Left kidney (tissue), 2 donors: ENCODE results near the gene KRTAP5-6. TPM values are rescaled to one million over a fixed set of nuclear protein-coding genes. Genes with fewer than 3 reads are reported as not detected.

Source experiments
- DNase-seq: peaks from one replicate; pipeline ENCODE4 v3.0.0-alpha.2; 2013
- polyA plus RNA-seq: library from polyadenylated mRNA; unstranded; fragments of 120-200 nt; gene quantifications from one replicate; pipeline ENCODE4 v1.2.1, GENCODE V29; 2013; ENCODE audit not compliant: insufficient read length

Gene KRTAP5-6
- polyA plus RNA-seq, 1 donor: not detected

- DNase-seq: no peak
These were observed 37.0 kb downstream of the KRTAP5-6 start for GRCh38 chr11:1733716-1734640.

GRCh38 chr11:1734641-1735081 is 37.7 kb downstream of the KRTAP5-6 start:
- DNase-seq: no peak

GRCh38 chr11:1735271-1735670 is 38.3 kb downstream of the KRTAP5-6 start:
- no peak for DNase-seq

- no peak for DNase-seq
These were observed 39.5 kb downstream of the KRTAP5-6 start for GRCh38 chr11:1736447-1736992.

GRCh38 chr11:1737080-1737757 is 40.2 kb downstream of the KRTAP5-6 start:
- DNase-seq: no peak

GRCh38 chr11:1738380-1738779 is 41.4 kb downstream of the KRTAP5-6 start:
- no peak for DNase-seq

GRCh38 chr11:1739576-1739975 is 42.6 kb downstream of the KRTAP5-6 start:
- DNase-seq: no peak

- DNase-seq: no peak
These were observed 44.0 kb downstream of the KRTAP5-6 start for GRCh38 chr11:1740786-1741530.

- DNase-seq: no peak
These were observed 44.7 kb downstream of the KRTAP5-6 start for GRCh38 chr11:1741741-1742140.

GRCh38 chr11:1742371-1742770 is 45.4 kb downstream of the KRTAP5-6 start:
- no peak for DNase-seq

- DNase-seq: no peak
These were observed 46.0 kb downstream of the KRTAP5-6 start for GRCh38 chr11:1742869-1743584.

- DNase-seq: no peak
These were observed 46.7 kb downstream of the KRTAP5-6 start for GRCh38 chr11:1743585-1744136.

GRCh38 chr11:1744137-1744886 is 47.3 kb downstream of the KRTAP5-6 start:
- DNase-seq: no peak

GRCh38 chr11:1744891-1745700 is 48.1 kb downstream of the KRTAP5-6 start:
- no peak for DNase-seq

- DNase-seq: no peak
These were observed 48.8 kb downstream of the KRTAP5-6 start for GRCh38 chr11:1745701-1746320.

- DNase-seq: no peak
These were observed 49.5 kb downstream of the KRTAP5-6 start for GRCh38 chr11:1746511-1746931.

GRCh38 chr11:1746956-1747752 is 50.2 kb downstream of the KRTAP5-6 start:
- no peak for DNase-seq
